ENCODE measurements around the gene SLC22A5.

- TF ChIP-seq, protein P1, sequence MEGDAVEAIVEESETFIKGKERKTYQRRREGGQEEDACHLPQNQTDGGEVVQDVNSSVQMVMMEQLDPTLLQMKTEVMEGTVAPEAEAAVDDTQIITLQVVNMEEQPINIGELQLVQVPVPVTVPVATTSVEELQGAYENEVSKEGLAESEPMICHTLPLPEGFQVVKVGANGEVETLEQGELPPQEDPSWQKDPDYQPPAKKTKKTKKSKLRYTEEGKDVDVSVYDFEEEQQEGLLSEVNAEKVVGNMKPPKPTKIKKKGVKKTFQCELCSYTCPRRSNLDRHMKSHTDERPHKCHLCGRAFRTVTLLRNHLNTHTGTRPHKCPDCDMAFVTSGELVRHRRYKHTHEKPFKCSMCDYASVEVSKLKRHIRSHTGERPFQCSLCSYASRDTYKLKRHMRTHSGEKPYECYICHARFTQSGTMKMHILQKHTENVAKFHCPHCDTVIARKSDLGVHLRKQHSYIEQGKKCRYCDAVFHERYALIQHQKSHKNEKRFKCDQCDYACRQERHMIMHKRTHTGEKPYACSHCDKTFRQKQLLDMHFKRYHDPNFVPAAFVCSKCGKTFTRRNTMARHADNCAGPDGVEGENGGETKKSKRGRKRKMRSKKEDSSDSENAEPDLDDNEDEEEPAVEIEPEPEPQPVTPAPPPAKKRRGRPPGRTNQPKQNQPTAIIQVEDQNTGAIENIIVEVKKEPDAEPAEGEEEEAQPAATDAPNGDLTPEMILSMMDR (IDR thresholded peaks at IDR 0.05; ENCODE audit: borderline replicate concordance, extremely low read depth, low read length, poor library complexity, severe bottlenecking): no peak
- TF ChIP-seq EZH2 (IDR thresholded peaks at IDR 0.05; ENCODE audit: borderline replicate concordance, low read depth, low read length, severe bottlenecking): no peak
These were observed 2.1 kb downstream of the SLC22A5 start for GRCh38 chr5:132371603-132371994.
